Spleen (tissue), 7 donors: Measurements from ENCODE around the gene DDX50.

Experiments
- CTCF ChIP-seq, 11 experiments: fragments of 200-600 bp in 7 of 11; fragments of 450-650 bp in 4 of 11; sonication (generic) in 4 of 11; IDR thresholded peaks in 8 of 11; conservative IDR thresholded peaks in 3 of 11; 1 replicate in 7 of 11; 2 replicates in 4 of 11; pipeline versions ENCODE4 v1.4.0 to v1.8.0; 2016 to 2021; ENCODE audit warnings: antibody characterized with exemption in 11 of 11, inconsistent platforms in 4 of 11, mild to moderate bottlenecking in 1 of 11
- POLR2A ChIP-seq, 3 donors: fragments of 450-650 bp; IDR thresholded peaks; one replicate each; pipeline ENCODE4 v1.5.1; 2017; ENCODE audit warnings: antibody characterized with exemption in 3 of 3, mild to moderate bottlenecking in 1 of 3
- POLR2AphosphoS5 ChIP-seq, 3 donors: sonication (generic); formaldehyde crosslinking; IDR thresholded peaks; one replicate each; pipeline ENCODE4 v1.5.1; 2017; ENCODE audit warnings: antibody characterized with exemption in 3 of 3
- donor health status: DM: no; HTN: no; CAD: no; lungs with moderate emphysema.
- donor health status: DM: no; HTN: no; CAD: no.
- donor health status: DM: no; HTN: no; CAD: no.

GRCh38 chr10:68876246-68877138, 24.6 kb upstream of the DDX50 start:
- TF ChIP-seq CTCF (IDR thresholded peaks at IDR 0.05 in 8 of 11, conservative IDR thresholded peaks at IDR 0.05 in 3 of 11) (no peak), POLR2A (IDR thresholded peaks at IDR 0.05) (no peak), POLR2AphosphoS5 (IDR thresholded peaks at IDR 0.05) (peak in 1 of 3 donors; percentile 9)
